Omental fat pad (tissue), 4 donors: ENCODE measurements around the gene DCTN1. TPM values are rescaled to one million over a fixed set of nuclear protein-coding genes. Genes with fewer than 3 reads are reported as not detected.

ENCODE experiments used
- ATAC-seq: fragments of 150-250 bp; one replicate; pipeline ENCODE4 v1.9.1; 2016; ENCODE audit warnings: mild to moderate bottlenecking, moderate library complexity; ENCODE audit not compliant: low FRiP score
- DNase-seq: peaks from one replicate; pipeline ENCODE4 v3.0.0-alpha.2; 2019; ENCODE audit warnings: low spot score
- CTCF ChIP-seq, 3 donors: fragments of 450-650 bp; IDR thresholded peaks; one replicate each; pipeline ENCODE4 v1.5.1; 2016 to 2017; ENCODE audit warnings: antibody characterized with exemption in 3 of 3, mild to moderate bottlenecking in 3 of 3, moderate library complexity in 2 of 3
- total RNA-seq, 4 donors: library from RNA; depleted of rRNA; stranded (reverse); fragments of >200 nt; gene quantifications; one replicate each; pipeline ENCODE4 v1.1.0, GENCODE V29; 2016

Gene DCTN1
- total RNA-seq, 4 donors from 2014 or later = 83.1 to 122 (median 114) TPM

DNA sequence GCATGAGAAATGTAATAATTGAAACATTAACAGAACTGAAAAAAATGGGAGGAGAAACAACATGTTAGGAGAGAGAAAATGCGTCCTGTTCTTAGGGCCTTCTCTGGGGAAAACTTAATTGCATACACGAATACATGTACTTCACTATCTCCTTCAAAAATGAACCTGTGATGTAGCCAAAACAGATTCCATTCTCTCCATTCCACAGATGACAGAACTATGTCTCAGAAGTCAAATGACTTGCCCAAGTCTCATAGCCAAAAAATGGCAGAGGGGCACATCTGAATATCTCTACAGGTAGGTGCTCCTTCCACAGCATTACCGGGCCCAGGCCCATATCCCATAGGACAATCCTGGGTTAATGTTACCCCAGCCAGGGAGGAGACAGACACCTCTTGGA, 3.9 kb upstream of the DCTN1 start:
- DNase-seq (no peak), ATAC-seq (no peak)
- TF ChIP-seq CTCF (IDR thresholded peaks at IDR 0.05) = no peak

GRCh38 chr2:74383254-74383653, 3.1 kb upstream of the DCTN1 start:
- DNase-seq (no peak), ATAC-seq (no peak)
- TF ChIP-seq CTCF (IDR thresholded peaks at IDR 0.05) = no peak

GRCh38 chr2:74381751-74382150, 1.6 kb upstream of the DCTN1 start:
- DNase-seq (no peak), ATAC-seq (no peak)
- no peak for TF ChIP-seq CTCF (IDR thresholded peaks at IDR 0.05)

- no peak for ATAC-seq
- no peak for TF ChIP-seq CTCF (IDR thresholded peaks at IDR 0.05)
- no peak for DNase-seq
These were observed 2.1 kb downstream of the DCTN1 start for GRCh38 chr2:74378007-74378406.

DNA sequence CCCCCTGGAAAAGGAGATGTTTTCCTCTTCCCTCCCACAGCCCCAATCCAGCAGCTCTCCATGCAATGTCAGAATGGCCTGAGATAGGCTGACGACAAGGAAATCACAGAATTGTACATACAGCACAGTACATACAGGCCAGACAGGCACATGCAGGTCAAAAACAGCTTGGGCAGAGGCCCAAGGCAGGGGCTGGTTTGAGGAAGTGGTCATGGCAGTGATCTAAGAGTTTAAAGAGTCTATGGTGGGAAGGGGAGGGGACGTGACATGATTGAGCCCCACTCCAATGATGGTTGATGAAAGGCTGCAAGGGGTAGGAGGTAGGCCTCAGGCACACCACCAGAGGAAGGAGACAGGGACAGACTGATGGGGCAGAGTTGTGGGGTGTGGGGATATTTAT, 4.3 kb downstream of the DCTN1 start:
- no peak for TF ChIP-seq CTCF (IDR thresholded peaks at IDR 0.05)

GRCh38 chr2:74374509-74375205, 5.5 kb downstream of the DCTN1 start:
- no peak for TF ChIP-seq CTCF (IDR thresholded peaks at IDR 0.05)
- ATAC-seq = peak; percentile 75
- DNase-seq = peak; percentile 32

More for the DNA sequence above, 4.3 kb downstream of the DCTN1 start:
- DNase-seq = no peak
- no peak for ATAC-seq

GRCh38 chr2:74373985-74374384, 6.1 kb downstream of the DCTN1 start:
- no peak for ATAC-seq

More at GRCh38 chr2:74373985-74374384, 6.1 kb downstream of the DCTN1 start:
- no peak for TF ChIP-seq CTCF (IDR thresholded peaks at IDR 0.05)
- DNase-seq = no peak
